Measurements from ENCODE around the gene HAPLN3. TPM values are rescaled to one million over a fixed set of nuclear protein-coding genes. Genes with fewer than 3 reads are reported as not detected.

The HAPLN3 gene
- total and polyA plus RNA-seq, 10 of the 15 experiments (the other 5 are each of a cell fraction or from before 2014, with no cell fraction given), result 0.20 to 5.0 (median 1.4) TPM; not detected in 1

DNA sequence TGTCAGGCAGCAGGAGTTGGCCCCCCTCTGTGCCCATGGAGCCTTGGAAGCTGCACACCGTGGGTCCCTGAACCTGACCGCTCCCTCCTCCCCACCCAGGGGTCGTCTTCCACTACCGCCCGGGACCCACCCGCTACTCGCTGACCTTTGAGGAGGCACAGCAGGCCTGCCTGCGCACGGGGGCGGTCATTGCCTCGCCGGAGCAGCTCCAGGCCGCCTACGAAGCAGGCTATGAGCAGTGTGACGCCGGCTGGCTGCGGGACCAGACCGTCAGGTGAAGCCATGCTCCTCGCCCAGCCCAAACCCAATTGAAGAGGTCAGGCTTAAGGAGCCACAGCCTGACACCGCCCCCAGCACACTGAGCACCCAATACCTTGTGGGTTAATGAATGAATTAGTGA, 48.2 kb downstream of the HAPLN3 start:
- Histone ChIP-seq H3K4me3 (no peak overlapping the region), H4K20me1 (ENCODE audit: control insufficient read depth, insufficient read depth) (no peaks in the 10 kb centered on the region), H3K9ac (ENCODE audit: control insufficient read depth, insufficient read depth, low read length) (no peak overlapping the region), H3K79me2 (ENCODE audit: control insufficient read depth, insufficient read depth, low read length) (no peaks in the 10 kb centered on the region), H2AFZ (ENCODE audit: control insufficient read depth, low read depth, low read length) (no peak overlapping the region), H3K27me3 (replicated peaks in 1 of 2; ENCODE audit: control insufficient read depth in 2 of 2, insufficient read depth in 2 of 2, low read length in 1 of 2) (no peaks in the 10 kb centered on the region; a peak in 1 of 4 replicates), H3K4me2 (ENCODE audit: control insufficient read depth, insufficient read depth) (no peak overlapping the region), H3K9me3 (replicated peaks; ENCODE audit: control insufficient read depth, insufficient read depth, low read length) (no peaks in the 10 kb centered on the region), H3K4me1 (ENCODE audit: control insufficient read depth, insufficient read depth, low read length) (no peaks in the 10 kb centered on the region), H3K27ac (ENCODE audit: control insufficient read depth, insufficient read depth) (no peak overlapping the region), H3K36me3 (ENCODE audit: control insufficient read depth in 2 of 2, insufficient read depth in 2 of 2, low read length in 1 of 2) (no peaks in the 10 kb centered on the region)
- ChIA-PET SMC1A (ENCODE audit: uncharacterized antibody, unreplicated experiment) (no interaction called here), POLR2A (no interaction called here), RAD21 (ENCODE audit: unreplicated experiment) (no interaction called here), CTCF (no interaction called here)
- 47% methylated on average over 14 of the region's 20 CpGs for WGBS (ENCODE audit: insufficient coverage, insufficient replicate concordance, low lambda C conversion rate, missing lambda C conversion rate)
- DNase-seq (ENCODE audit: low read depth, low spot score) (no peak), ATAC-seq (no peak), FAIRE-seq (no peak)
- no TSS peak for BruUV-seq (replicated peaks)
- TF ChIP-seq, protein P1, sequence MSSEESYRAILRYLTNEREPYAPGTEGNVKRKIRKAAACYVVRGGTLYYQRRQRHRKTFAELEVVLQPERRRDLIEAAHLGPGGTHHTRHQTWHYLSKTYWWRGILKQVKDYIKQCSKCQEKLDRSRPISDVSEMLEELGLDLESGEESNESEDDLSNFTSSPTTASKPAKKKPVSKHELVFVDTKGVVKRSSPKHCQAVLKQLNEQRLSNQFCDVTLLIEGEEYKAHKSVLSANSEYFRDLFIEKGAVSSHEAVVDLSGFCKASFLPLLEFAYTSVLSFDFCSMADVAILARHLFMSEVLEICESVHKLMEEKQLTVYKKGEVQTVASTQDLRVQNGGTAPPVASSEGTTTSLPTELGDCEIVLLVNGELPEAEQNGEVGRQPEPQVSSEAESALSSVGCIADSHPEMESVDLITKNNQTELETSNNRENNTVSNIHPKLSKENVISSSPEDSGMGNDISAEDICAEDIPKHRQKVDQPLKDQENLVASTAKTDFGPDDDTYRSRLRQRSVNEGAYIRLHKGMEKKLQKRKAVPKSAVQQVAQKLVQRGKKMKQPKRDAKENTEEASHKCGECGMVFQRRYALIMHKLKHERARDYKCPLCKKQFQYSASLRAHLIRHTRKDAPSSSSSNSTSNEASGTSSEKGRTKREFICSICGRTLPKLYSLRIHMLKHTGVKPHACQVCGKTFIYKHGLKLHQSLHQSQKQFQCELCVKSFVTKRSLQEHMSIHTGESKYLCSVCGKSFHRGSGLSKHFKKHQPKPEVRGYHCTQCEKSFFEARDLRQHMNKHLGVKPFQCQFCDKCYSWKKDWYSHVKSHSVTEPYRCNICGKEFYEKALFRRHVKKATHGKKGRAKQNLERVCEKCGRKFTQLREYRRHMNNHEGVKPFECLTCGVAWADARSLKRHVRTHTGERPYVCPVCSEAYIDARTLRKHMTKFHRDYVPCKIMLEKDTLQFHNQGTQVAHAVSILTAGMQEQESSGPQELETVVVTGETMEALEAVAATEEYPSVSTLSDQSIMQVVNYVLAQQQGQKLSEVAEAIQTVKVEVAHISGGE (CRISPR knock-in tag; IDR thresholded peaks at IDR 0.05), result no peak
- TF ChIP-seq, protein P2, sequence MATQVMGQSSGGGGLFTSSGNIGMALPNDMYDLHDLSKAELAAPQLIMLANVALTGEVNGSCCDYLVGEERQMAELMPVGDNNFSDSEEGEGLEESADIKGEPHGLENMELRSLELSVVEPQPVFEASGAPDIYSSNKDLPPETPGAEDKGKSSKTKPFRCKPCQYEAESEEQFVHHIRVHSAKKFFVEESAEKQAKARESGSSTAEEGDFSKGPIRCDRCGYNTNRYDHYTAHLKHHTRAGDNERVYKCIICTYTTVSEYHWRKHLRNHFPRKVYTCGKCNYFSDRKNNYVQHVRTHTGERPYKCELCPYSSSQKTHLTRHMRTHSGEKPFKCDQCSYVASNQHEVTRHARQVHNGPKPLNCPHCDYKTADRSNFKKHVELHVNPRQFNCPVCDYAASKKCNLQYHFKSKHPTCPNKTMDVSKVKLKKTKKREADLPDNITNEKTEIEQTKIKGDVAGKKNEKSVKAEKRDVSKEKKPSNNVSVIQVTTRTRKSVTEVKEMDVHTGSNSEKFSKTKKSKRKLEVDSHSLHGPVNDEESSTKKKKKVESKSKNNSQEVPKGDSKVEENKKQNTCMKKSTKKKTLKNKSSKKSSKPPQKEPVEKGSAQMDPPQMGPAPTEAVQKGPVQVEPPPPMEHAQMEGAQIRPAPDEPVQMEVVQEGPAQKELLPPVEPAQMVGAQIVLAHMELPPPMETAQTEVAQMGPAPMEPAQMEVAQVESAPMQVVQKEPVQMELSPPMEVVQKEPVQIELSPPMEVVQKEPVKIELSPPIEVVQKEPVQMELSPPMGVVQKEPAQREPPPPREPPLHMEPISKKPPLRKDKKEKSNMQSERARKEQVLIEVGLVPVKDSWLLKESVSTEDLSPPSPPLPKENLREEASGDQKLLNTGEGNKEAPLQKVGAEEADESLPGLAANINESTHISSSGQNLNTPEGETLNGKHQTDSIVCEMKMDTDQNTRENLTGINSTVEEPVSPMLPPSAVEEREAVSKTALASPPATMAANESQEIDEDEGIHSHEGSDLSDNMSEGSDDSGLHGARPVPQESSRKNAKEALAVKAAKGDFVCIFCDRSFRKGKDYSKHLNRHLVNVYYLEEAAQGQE (IDR thresholded peaks at IDR 0.05; ENCODE audit: low read depth, low read length), result no peak
- TF ChIP-seq CBFB (IDR thresholded peaks at IDR 0.05; ENCODE audit: low read depth), result no peak
- TF ChIP-seq, protein P3, sequence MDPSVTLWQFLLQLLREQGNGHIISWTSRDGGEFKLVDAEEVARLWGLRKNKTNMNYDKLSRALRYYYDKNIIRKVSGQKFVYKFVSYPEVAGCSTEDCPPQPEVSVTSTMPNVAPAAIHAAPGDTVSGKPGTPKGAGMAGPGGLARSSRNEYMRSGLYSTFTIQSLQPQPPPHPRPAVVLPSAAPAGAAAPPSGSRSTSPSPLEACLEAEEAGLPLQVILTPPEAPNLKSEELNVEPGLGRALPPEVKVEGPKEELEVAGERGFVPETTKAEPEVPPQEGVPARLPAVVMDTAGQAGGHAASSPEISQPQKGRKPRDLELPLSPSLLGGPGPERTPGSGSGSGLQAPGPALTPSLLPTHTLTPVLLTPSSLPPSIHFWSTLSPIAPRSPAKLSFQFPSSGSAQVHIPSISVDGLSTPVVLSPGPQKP (IDR thresholded peaks at IDR 0.05; ENCODE audit: low read depth, low read length), result no peak
- TF ChIP-seq, protein P4, sequence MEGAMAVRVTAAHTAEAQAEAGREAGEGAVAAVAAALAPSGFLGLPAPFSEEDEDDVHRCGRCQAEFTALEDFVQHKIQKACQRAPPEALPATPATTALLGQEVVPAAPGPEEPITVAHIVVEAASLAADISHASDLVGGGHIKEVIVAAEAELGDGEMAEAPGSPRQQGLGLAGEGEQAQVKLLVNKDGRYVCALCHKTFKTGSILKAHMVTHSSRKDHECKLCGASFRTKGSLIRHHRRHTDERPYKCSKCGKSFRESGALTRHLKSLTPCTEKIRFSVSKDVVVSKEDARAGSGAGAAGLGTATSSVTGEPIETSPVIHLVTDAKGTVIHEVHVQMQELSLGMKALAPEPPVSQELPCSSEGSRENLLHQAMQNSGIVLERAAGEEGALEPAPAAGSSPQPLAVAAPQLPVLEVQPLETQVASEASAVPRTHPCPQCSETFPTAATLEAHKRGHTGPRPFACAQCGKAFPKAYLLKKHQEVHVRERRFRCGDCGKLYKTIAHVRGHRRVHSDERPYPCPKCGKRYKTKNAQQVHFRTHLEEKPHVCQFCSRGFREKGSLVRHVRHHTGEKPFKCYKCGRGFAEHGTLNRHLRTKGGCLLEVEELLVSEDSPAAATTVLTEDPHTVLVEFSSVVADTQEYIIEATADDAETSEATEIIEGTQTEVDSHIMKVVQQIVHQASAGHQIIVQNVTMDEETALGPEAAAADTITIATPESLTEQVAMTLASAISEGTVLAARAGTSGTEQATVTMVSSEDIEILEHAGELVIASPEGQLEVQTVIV (IDR thresholded peaks at IDR 0.05; ENCODE audit: borderline replicate concordance, partially characterized antibody), result no peak
- in situ Hi-C loops (cut with MboI), result no loop called here
- intact Hi-C loops (cut with micrococcal nuclease; ENCODE audit: unreplicated experiment), result no loop called here
